NOMO-1 treated with DMSO at 0.1 percent for 48 hours (cell line): ENCODE data around the gene ANKRD1.

Experiments used
- DNase-seq: peaks from one replicate; lab custom pipeline; 2025; ENCODE audit not compliant: unreplicated experiment; lab: John Stamatoyannopoulos, UW

ANKRD1 gene

DNA sequence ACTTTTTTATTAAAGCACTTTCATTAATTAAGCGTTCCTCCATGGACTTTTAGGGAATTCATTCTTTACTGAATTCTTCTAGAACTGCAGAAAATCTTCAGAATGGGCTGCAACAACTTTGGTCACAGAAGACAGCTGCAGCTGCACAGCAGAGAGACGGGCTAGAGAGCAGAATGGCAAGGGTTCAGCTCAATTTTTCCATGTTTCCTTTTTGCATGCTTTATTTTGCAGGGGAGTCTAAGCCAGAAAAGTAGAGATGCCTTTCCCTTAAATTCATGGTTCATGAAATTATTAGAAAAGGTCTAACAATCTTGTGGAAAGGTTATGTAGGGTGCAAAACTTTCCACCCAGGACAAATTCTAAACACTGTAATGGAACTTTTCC is 15.4 kb upstream of the ANKRD1 start:
- no peak for DNase-seq

DNA sequence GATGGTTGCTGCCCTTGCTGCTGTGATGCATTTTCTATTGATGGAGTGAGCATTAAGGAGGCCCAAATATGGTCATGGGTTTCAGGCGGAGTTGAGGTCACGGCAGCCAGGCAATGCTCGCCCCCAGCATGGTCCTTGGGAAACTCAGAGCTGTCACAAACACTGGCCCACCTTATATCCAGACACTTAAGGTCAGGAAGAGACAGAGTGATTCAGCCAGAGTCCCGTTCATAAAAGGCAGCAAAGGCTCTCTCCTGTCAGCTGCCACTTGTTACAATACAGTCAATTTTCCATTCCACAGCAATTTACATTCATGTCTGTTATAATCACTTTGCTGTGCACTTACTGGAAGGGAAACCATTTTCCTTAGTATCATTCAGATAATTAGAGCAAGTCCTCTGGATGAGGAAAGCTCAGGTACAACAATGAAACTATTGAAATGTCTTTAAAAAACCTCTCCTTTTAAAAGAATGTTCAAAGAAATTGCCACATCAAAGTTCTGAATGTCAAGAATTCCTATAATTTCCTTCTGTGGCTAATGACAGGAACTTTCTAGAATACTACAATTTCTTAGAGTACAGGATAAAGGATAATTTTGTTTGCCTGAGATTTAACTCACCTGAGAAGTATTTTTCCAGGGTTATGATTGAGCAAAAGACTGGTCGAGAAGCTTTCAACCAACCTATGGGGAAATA is 14.8 kb upstream of the ANKRD1 start:
- no peak for DNase-seq

DNA sequence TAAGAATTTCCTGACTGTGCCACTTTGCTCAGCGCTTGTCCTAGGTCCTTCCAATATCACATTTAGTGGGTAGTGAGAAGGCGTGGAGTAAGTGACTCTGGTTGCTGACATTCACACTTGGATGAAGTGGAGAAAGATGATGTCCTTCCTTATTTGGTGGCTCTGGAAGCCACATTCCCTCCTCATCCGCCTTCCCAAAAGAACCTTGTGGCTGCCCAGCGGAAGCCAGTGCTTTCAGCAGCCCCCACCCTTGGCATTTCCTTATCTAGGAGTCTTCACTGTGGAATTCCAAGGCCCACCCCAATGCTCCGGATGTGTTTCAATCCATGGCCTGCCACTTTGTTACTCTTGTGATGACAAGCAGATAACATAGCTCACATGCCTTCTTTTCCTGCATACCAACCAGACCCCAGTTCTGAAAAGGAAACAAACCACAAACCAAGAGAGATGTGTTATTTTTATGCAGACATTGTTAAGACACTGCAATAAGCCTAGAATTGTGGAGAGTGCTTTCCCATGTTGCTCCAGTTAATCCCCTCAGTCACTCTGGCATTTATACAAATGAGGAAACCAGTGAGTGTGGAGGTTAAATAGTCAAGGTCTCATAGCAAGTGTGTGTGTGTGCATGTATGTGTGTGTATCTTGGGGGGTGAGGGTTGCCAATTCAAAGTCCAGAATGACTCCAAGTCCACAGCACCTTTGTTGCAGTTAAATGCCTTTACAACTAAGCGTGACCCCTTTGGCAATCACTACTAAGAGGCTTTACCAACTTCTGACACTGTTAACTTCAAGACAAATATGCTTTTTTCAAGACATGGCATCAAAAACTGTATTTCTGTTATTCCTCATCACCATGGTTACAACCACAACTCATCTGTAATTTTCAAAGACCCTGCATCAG is 10.3 kb upstream of the ANKRD1 start:
- DNase-seq: no peak

DNA sequence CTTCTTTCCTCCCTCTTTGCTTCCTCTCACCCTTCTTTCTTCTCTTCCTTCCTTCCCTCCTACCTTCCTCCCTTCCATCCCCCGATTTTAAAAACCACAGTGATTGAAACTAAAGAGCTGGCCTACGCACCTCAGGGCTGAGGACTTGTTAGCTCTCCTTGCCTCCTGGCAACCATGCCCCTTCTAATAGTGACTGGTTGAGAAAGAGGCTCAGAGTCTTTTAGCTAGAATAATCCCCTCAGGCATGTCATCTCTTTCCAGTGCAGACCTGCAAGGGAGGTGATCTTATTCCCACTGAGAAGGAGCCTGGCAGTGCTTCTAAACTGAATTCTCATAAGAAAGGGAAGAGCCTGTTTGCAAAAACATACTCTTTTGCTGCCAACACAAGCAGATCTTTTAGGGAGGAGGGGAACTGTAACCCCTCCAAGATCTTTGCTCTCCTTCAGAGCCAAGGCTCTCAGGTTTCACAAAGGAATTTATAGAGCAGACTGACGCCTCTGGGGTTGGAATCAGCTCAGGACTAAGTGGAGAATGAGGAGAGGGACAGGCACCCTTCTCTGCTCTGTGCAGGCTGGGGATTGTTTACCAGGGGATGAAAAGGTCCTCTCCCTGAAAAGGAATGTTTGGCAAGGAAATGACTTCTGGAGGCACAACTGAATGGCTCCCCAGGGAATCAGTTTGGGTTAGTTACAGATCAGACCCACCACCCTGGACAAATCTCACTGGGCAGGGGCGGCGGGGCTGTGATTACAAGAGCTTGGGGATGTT is 9.4 kb upstream of the ANKRD1 start:
- DNase-seq: no peak

DNA sequence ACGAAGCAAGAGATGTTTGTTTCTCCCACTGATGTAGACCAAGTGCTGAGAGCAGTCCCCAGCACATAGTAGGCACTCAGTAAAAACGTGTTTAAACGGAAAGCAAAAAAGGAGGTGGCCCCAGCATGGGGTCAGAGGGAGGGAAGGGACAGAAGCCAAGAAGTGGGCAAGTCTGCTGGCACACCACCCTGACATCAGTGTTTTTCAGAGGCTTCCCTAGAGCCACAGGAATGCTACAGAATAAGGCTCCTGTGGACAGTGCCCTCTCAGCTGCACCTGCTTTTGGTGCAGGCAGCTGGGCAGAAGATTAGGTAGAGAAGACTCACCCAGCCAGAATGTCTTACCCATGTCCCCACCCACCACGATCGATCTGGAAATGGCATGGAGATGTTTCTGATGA is 8.3 kb upstream of the ANKRD1 start:
- DNase-seq: no peak

DNA sequence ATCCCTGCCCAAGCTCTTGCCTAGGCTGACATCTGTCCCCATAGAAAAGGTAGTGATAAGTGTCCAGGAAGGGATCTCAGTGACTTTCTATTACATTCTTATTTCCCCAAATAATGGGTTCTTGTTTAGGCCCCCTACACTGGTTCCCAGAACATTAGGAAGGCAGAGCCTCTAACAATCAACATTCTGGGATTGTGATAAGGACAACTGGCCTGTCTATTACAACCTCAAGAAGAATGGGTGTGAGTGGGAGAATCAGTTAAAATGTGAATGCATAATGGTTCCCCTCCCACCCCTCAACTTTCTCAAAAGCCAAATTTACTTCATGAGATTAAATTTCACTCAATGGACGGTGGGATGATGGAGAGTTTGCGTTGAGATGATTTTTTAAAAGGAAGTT is 6.4 kb upstream of the ANKRD1 start:
- DNase-seq: no peak

DNA sequence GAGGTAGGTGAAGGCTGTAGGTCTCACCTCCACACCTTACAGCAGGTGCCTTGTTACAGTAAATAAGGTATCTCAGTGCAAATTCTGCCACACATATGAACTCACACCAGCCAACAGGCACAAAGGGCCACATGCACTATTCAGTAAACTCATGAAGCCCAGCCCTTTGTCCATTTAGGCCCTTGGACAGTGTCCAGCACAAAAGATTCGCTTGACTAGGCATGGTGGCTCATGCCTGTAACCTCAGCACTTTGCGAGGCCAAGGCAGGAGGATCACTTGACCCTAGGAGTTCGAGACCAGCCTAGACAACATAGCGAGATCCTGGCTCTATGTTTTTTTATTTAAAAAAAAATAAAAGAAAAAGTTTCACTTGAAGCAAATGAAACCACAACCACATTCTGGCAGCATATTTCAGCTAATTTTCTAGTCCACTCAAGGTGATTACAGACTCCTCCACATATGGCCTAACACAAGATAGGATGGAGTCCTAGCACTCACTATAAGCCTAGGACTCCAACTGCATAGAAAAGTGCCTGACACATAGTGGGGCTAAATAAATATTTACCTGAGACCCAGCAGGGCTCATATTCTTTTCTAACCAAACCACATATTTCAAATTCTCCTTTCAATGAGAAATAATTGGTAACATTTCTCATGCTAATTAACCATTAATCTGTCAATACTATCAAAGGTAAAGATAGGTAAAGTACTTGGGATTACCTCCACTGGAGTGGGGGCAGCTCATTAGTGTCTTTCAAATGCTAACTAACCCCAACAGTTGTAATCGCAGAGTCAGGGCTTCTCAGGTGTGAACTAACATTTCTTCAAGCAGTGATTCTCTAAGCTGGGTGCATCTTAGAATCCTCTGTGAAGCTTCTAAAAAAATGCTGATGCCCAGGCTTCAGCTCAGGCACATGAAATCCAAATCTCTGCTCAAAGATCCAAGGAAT is 4.5 kb upstream of the ANKRD1 start:
- no peak for DNase-seq

DNA sequence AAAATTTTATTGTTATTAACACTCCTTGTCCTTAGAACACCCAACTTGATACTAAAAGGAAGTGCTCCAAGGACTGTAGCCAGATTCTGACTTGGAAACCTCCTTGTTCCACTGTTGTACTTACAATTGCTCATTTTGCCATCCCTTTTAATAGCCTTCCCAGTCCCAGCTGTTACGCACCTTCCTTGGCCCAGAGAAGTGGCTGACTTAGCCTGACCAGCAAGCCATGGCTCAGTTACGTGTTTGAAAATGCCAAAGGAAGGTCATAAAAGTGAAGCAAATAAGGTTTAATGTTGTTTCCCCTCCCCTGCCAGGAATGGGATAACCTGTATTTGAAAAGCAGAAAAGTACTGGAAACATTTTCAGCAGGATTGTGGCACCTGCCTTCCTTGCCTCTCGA is 3.7 kb upstream of the ANKRD1 start:
- DNase-seq: no peak

DNA sequence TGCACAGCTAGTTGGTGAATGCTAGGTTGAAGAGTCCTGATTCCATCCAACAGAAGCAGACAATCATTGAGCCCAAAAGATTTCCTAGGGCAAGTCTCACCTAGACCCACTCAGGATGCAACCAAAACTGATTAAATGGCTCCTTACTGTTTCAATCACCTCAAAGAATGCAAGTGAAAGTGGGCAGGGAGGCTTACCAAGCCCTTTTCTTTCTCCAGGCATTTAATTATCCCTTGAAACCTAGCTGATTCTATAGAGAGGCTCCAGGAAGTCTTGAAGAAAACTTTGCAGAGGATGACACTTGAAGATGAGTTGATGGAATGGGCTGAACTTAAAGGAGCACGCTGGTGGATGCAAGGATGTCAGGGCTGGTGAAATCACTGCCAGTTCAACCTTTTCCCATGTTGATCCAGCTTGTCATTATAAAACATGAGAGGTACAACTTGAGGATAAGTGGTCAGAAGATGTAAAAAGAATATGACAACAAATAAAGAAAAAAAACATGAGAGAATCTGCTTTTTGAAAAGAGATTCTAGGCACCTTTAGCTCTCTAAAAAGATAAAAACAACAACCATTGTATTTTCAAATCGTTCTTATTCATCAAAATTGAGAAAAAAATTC is 2.3 kb upstream of the ANKRD1 start:
- DNase-seq: no peak

DNA sequence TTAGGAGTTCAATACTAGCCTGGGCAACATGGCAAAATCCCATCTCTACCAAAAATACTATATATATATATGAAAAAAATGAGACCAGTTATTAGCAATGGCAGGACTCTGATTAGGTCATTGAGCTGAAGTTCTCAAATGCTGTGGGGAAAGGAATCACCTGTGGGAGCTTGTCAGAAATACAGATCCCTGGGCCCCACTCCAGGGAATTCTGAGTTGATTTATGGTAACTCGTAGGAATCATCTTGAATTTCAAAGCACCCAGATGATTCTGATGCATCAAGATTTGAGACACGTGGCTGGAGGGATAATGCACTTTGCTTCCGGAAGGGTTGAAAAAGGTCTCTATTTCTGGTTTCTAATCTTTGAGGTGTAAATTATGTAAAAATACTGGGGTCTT is 1.0 kb upstream of the ANKRD1 start:
- DNase-seq: no peak

DNA sequence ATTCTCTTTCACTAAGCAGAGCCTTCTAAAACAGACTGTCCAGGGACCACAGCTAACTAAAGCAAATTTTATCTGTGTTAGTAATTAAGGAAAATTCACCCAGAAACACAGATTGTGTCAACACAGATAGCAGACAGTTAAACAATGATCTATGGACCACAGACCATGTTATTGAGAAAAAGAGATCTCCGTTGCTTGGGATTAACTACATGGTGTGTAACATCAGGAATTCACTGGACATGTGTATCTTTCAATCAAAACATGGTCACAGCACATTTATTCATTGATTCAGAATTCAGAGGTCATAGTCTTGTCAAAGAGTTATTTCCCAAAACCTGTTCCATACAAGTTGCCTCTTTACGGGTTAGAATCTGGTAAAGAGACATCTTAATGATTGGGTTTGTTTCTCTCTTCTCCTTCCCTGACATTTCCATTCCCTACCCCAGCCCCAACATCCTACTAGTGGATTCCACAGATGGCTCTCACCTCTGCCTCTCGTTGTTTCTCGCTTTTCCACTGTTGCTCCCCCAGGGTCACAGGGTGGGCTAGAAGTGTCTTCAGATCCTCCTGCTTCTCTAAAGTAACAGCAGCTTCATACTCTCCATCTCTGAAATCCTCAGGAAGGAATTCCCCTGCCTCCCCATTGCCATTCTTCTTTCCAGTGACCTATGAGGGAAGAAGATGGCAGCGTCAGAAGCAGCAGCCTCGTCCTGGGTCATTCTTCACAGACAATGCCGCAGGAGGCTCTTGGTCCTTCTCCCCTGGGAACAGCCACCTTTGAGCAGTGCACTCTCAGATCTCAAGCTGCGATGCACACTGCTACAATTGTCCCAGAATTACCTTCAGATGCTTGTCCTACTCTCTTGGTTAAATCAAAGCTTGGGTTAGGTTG is 958 bp downstream of the ANKRD1 start:
- DNase-seq: no peak

DNA sequence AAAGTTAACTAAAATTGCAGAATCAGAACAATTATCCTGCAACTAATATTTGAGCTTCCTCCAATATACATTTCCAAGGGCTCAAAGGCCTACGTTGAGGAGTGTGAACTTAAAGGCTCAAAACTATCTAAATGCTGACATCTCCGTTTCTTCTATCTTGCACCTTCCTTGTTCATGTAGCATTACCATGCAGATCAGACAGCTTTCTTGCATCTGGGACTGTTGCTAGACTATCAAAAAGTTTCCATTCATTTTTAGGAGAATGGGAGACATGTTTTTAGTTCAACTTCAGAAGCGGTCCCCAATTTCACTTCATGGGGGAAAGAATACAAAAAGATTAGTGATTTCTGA is 2.9 kb downstream of the ANKRD1 start:
- DNase-seq: no peak

DNA sequence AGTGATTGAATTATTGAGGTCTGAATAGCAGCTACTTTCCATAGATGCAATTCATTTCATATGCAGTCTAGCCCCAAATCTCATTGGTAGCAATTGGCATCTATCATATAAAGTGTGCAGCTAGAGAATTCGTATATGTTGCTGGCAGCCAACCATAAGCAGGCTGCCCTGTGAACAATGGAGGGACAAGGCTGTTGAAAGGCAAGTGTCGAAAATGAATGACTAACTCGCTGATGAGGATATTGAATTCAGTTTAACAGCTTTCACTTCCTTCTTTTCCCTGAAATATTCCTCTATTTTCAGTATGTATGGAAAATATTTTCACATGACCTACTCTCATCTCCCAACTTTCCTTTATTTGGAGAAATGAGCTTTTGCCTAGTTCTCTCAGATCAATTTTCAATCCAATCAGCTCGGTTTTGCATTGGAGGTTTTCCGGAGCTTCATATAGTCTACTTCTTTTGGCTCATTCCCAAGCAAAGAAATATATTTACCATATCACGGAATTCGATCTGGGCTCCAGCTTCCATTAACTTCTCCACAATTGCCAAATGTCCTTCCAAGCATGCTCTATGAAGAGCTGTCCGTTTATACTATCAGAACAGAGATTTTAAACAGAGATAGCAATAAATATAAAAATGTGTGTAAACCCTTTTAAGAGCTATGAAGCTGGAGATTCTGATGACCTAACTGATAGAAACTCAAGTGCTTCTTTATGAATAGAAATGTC is 3.5 kb downstream of the ANKRD1 start:
- DNase-seq: no peak

DNA sequence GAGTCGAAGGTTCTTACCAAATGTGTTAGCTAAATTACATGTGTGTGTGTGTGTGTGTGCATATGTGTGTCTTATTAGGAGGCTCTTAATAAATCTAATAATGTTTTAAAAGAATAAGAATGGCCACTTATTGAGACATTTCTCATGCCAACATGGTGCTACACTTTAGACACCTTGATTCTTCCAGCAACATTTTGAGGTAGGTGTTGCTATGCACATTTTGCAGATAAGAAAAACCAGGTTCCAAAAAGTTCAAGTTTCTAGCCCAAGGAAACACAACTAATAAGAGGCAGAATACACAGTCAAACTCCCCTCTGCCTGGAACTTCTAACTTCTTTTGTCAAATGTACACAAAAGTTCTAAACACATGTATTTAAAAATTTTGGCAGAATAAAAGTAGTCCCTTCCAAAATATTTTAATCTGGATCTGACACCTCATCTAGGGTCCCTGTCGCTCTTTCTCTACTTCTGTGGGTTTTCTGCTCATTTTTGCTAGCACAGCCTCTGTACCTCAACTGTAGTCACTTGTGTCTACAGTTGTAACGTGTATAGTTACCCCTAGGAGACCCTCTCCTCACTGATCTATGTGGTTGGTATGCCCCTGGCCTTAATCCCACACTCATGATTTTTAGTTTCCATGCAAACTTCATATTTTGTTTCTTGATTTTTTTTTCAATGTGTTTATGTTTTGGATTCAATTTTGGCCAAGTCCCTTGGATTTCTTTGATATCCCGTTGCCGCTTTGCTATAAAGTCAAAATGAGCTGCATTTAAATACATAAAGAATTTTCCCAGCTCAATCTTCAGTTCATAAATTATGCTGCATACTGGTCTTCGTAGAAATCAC is 4.3 kb downstream of the ANKRD1 start:
- DNase-seq: no peak

DNA sequence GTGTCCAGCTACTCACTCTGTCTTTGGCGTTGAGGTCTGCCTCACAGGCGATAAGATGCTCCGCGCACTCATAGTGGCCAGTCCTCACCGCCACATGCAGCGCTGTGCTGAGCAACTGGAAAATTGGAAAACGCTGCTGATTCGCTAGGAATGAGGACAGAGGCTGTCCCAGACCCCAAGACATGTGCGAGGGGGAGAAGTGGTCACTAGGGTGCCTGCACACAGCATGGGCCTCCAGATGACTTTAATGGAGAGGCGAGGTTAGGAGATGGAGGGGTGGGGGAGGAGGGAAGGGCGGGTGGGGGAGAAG is 5.2 kb downstream of the ANKRD1 start:
- DNase-seq: no peak

DNA sequence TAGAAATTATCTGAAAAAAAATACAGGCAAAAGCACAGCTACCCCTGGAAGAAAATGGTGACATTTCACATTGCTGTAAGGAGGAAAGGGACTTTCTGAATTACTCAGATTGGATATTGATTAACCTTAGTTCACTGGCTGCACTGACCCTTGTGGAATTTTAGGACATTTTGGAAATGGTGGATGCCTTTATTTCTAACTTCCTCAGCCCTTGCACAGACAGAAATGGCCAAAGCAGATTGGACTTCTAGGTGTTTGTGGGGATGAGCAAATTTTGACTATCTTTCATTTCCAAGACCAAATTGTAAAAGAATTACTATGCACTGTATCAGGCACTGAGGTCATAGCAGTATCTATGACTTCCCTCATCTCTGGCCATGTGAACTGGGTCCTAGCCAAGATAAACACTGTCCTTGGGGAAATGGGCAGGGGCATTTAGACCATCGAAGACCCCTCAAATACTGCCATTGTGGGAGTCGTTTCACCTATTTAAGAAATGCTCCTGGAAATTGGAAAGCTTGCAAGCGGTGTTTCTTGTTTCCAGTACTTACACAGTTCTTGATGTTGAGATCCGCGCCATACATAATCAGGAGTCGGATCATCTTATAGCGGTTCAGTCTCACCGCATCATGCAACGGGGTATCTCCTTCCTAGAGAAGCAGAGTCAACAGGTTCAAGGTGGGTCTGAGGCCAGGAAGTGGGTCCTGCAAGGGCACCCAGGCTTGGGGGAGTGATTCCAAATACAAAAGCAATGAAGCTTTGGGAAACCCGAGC is 5.7 kb downstream of the ANKRD1 start:
- DNase-seq: no peak

DNA sequence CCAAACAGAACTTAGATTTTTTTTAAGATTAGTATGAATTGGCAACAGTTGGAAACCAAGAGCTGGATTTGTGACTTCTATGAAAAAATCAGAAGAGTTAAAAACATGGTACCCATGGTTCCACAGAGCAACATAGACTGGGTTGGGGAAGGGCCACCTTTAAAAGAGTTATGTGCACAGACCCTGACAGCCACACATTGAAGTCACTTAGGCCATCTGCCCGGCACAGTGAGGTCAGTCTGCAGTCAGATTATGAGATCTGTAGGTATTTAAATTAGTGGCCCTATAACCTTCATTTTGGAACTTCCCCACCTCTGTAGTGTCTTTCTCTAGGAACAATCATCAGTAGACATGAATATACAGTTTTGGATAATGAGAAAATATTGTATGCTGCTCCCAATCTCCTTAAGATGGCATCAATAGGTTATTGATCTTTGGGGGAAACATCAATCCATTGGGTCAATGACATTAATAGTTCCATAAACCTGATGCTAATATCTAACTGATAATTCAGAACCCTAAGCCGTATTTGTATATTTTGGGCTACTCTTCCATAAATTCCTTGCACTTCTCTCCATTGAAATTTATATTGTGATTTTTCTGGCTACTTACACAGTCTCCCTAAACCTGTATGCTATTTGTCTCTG is 7.0 kb downstream of the ANKRD1 start:
- DNase-seq: no peak
